GM10266 (cell line): Measurements from ENCODE around the gene PYGL.

Source experiments
- DNase-seq: peaks from one replicate; pipeline ENCODE4 v3.0.0; 2012; ENCODE audit errors: extremely low spot score
- TF ChIP-seq, protein P1 (sequence below): IDR thresholded peaks from 2 replicates; pipeline ENCODE4 v1.5.1; 2012; ENCODE audit warnings: mild to moderate bottlenecking, low read depth; ENCODE audit not compliant: control insufficient read depth, insufficient read depth; ENCODE audit errors: missing control alignments

The PYGL gene

DNA sequence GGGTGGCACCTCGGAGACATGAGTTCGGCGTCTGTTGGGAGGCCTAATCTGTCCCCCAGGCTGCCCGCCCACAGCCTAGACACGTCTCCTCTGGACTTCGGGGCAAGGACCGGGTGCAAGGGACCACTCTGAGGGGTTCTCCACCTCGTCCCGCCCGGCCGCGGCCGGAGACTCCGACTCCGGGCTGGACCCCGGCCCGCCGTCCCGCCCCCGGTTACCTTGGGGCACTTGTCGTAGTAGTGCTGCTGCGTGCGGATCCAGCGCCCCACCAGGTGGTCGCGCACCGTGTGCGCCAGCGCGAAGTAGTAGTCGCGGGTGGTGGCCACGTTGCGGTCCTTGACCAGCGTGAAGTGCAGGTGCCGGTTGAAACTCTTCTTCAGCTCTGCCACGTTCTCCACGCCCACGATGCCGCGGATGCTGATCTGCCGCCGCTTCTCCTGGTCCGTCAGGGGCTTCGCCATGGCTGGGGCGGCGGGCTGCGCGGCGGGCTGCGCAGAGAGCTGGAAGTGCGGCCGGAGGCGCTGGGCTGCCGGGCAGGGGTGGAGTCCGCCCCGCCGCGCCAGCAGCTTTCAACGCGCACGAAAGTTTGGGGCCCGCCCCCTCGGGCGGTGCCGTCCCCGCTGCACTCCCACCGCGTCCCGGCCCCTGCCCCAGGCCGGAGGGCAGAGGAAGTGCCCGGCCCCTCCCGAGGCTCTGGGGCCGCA lies at the start of gene PYGL:
Gene PYGL (minus strand): TSS at position 541 of the 704 bp plus-strand sequence. CDS start 80 bp downstream, at position 461.
- TF ChIP-seq, protein P1, sequence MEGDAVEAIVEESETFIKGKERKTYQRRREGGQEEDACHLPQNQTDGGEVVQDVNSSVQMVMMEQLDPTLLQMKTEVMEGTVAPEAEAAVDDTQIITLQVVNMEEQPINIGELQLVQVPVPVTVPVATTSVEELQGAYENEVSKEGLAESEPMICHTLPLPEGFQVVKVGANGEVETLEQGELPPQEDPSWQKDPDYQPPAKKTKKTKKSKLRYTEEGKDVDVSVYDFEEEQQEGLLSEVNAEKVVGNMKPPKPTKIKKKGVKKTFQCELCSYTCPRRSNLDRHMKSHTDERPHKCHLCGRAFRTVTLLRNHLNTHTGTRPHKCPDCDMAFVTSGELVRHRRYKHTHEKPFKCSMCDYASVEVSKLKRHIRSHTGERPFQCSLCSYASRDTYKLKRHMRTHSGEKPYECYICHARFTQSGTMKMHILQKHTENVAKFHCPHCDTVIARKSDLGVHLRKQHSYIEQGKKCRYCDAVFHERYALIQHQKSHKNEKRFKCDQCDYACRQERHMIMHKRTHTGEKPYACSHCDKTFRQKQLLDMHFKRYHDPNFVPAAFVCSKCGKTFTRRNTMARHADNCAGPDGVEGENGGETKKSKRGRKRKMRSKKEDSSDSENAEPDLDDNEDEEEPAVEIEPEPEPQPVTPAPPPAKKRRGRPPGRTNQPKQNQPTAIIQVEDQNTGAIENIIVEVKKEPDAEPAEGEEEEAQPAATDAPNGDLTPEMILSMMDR, result no peak
- peak; percentile 70 for DNase-seq

- TF ChIP-seq, protein P1, result no peak
- DNase-seq, result no peak
These were observed 41.6 kb upstream of the PYGL start for GRCh38 chr14:50985859-50986331.

DNA sequence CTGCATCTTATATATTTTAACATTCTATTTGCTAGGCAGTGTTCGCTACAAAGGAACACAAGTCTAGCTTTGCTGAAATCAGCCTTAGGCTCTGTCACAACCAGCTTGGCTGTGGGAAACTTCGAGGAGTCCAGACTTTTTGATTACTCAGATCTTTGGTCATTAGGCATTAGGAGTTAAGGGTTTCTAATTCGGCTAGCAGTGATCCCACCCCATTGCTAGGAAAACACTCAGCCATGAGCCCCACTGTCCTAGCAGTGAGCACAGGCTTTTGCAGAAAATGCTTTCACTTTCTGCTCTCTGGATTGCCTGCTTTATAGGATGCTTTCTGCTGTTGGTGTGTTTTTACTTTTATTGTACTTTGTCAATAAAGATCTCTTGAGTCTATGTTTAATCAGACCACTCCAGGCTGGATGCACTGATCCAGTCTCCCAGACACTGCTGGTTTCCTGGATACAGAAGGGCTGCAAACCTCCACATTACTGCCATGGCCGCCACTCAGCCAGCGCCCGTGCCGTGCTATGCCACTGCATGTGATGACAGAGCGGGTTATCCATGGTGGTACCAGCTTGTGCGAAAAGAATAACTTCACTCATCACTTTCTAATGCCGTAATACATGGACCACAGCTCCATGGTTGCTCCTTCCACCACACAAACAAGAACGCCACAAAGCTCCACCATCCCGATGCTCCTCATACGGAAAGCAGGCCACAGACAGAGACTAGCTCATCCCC lies 41.0 kb upstream of the PYGL start:
- no peak for DNase-seq
- TF ChIP-seq, protein P1, result no peak

DNA sequence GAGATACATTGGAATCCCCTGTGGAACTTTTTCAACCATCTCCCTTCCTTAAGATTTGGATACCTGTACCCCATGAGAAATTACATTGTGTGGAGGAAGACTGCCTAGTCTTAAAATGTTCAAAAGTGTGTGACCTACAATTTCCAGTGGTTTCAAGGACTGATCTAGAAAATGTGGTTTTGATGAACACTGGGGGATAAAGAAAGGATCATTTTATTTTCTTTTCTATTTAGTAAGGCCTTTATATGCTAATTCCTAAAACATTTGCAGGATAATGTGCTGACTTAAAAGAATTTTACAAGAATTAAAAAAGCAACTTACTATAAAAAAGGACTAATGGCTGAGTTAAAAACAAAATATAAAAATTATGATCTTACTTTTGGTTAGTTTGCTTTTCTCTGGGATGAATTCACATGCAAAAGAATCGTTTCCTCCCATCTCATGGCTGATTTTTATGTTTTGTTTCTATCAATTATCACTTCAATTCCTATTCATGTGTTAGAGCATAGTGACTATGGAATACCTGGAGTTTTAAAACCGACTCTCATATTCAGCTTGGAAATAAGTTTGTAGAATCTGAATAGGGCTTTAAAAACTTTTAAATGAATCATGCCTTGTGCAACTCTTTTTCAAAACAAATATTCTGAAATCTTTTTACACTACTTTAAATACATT lies 39.9 kb upstream of the PYGL start:
- no peak for DNase-seq

GRCh38 chr14:50979941-50980850 lies 35.9 kb upstream of the PYGL start:
- no peak for DNase-seq

More for the DNA sequence above, 39.9 kb upstream of the PYGL start:
- TF ChIP-seq, protein P1, result no peak

DNA sequence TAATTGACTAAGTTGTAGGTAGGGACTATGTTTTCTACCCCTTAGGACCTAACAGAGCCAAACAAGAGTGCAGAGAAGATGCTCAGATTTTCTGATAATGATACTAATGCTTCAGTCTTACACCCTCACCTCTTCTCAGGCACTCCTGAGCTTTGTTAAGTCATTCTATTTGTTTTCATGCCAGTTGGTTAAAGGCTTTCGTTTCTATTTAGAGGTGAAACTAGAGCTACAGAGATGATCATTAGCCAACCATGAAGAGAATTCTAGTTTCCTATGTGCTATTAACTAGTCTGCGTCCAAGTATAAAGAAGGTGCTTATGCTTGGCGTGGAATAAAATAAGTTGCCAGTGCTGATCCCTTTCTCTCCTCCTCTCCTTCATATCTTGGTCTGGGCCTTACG lies 34.6 kb upstream of the PYGL start:
- no peak for DNase-seq
- TF ChIP-seq, protein P1, result no peak

More at GRCh38 chr14:50979941-50980850, 35.9 kb upstream of the PYGL start:
- TF ChIP-seq, protein P1, result no peak
